Activated B cell treated with CpG ODN at 0.5 μM for 24 hours (primary cell): ENCODE results near the gene PNPLA2. TPM values are rescaled to one million over a fixed set of nuclear protein-coding genes. Genes with fewer than 3 reads are reported as not detected.

Source experiments
- ATAC-seq: fragments of 200-7000 bp; cut with Tn5 transposase; one replicate; pipeline ENCODE4 v1.10.0; 2021; ENCODE audit warnings: low read depth, mild to moderate bottlenecking, moderate library complexity
- CTCF ChIA-PET: fragments of 350-600 bp; sonication (Branson Sonifier 250); formaldehyde crosslinking; loops from one replicate; lab custom pipeline; 2021; ENCODE audit warnings: antibody characterized with exemption; lab: Charles Lee
- POLR2A ChIA-PET: fragments of 350-600 bp; sonication (Branson Sonifier 250); formaldehyde crosslinking; loops from one replicate; lab custom pipeline; 2021; ENCODE audit warnings: antibody characterized with exemption; lab: Charles Lee
- DNase-seq: peaks from one replicate; pipeline ENCODE4 v3.0.0; 2022
- H3K27ac Mint-ChIP-seq: one replicate; pipeline ENCODE4 v1.8.0; 2020; ENCODE audit warnings: mixed read lengths
- H3K27me3 Mint-ChIP-seq: one replicate; pipeline ENCODE4 v1.8.0; 2021; ENCODE audit warnings: mixed read lengths
- H3K36me3 Mint-ChIP-seq: one replicate; pipeline ENCODE4 v1.8.0; 2021; ENCODE audit warnings: low read depth, mixed read lengths
- H3K4me1 Mint-ChIP-seq: one replicate; pipeline ENCODE4 v1.8.0; 2021; ENCODE audit warnings: mixed read lengths
- H3K4me3 Mint-ChIP-seq: one replicate; pipeline ENCODE4 v1.8.0; 2020; ENCODE audit warnings: mild to moderate bottlenecking, mixed read lengths
- H3K9me3 Mint-ChIP-seq: one replicate; pipeline ENCODE4 v1.8.0; 2020; ENCODE audit warnings: mixed read lengths
- CTCF ChIP-seq: fragments of 200-600 bp; IDR thresholded peaks from one replicate; pipeline ENCODE4 v1.8.0; 2022; ENCODE audit warnings: antibody characterized with exemption, mild to moderate bottlenecking
- intact Hi-C: fragments of 100-400 bp; cut with micrococcal nuclease; formaldehyde crosslinking; loops from one replicate; pipeline ENCODE4 v1.15.1; 2024
- total RNA-seq: library from RNA; stranded (reverse); gene quantifications from 2 replicates; pipeline ENCODE4 v1.2.3, GENCODE V29; 2022

PNPLA2 gene
- total RNA-seq, 1 donor from 2014 or later: 53.2 TPM

- Mint-ChIP-seq H3K27me3 (no peaks in the 10 kb centered on the region), H3K4me3 (peak overlapping the region; percentile 87), H3K4me1 (peaks cover 33% of the 10 kb centered on the region), H3K27ac (peak overlapping the region; percentile 73), H3K36me3 (peaks cover 39% of the 10 kb centered on the region), H3K9me3 (no peaks in the 10 kb centered on the region)
- no peak for DNase-seq
- ChIA-PET CTCF (no interaction called here), POLR2A (interaction anchor here (0.6 to 1.3 kb wide), 6 partner anchors 8 to 506 kb away, joined by 3 to 19 read pairs (median 4); partner anchors contain the start of genes PNPLA2 and TSPAN4)
- intact Hi-C loops: no loop called here
- no peak for ATAC-seq
- TF ChIP-seq CTCF: no peak
Observed at GRCh38 chr11:811446-812245, 7.1 kb upstream of the PNPLA2 start.

GRCh38 chr11:812390-812789, 6.3 kb upstream of the PNPLA2 start:
- Mint-ChIP-seq H3K36me3 (peaks cover 39% of the 10 kb centered on the region), H3K4me1 (peaks cover 33% of the 10 kb centered on the region), H3K27me3 (no peaks in the 10 kb centered on the region), H3K27ac (peak overlapping the region; percentile 41), H3K4me3 (peak overlapping the region; percentile 48), H3K9me3 (no peaks in the 10 kb centered on the region)
- no peak for TF ChIP-seq CTCF
- DNase-seq (no peak), ATAC-seq (no peak)
- CTCF ChIA-PET: no interaction called here
- intact Hi-C loops: no loop called here
- POLR2A ChIA-PET: interaction anchor here (0.9 to 1.3 kb wide), 2 partner anchors 17 to 31 kb away, joined by 3 to 4 read pairs; partner anchors contain the start of gene TSPAN4

- no peak for ATAC-seq
- CTCF ChIA-PET: no interaction called here
- Mint-ChIP-seq H3K4me3 (no peak overlapping the region), H3K36me3 (peaks cover 39% of the 10 kb centered on the region), H3K27ac (no peak overlapping the region), H3K9me3 (no peaks in the 10 kb centered on the region), H3K4me1 (peaks cover 29% of the 10 kb centered on the region), H3K27me3 (no peaks in the 10 kb centered on the region)
- DNase-seq: no peak
- POLR2A ChIA-PET: interaction anchor here (0.9 to 1.3 kb wide), 3 partner anchors 16 to 30 kb away, joined by 3 to 4 read pairs (median 4); partner anchors contain the start of gene TSPAN4
- no peak for TF ChIP-seq CTCF
- intact Hi-C loops: no loop called here
Observed at GRCh38 chr11:813072-813455, 5.7 kb upstream of the PNPLA2 start.

GRCh38 chr11:813456-814096, 5.1 kb upstream of the PNPLA2 start:
- TF ChIP-seq CTCF: no peak
- no peak for ATAC-seq

More at GRCh38 chr11:813456-814096, 5.1 kb upstream of the PNPLA2 start:
- no peak overlapping the region for H3K4me3 Mint-ChIP-seq
- no peaks in the 10 kb centered on the region for H3K9me3 Mint-ChIP-seq
- no peak overlapping the region for H3K27ac Mint-ChIP-seq
- peaks cover 39% of the 10 kb centered on the region for H3K36me3 Mint-ChIP-seq
- no peak for DNase-seq
- peaks cover 27% of the 10 kb centered on the region for H3K4me1 Mint-ChIP-seq
- CTCF ChIA-PET: no interaction called here
- no peaks in the 10 kb centered on the region for H3K27me3 Mint-ChIP-seq
- intact Hi-C loops: no loop called here
- POLR2A ChIA-PET: interaction anchor here (1.1 kb wide), 1 partner anchor 17 kb away, joined by 4 read pairs; no protein-coding TSS in a partner anchor
